ENCODE data around the gene GLRX. TPM values are rescaled to one million over a fixed set of nuclear protein-coding genes. Genes with fewer than 3 reads are reported as not detected.
"Not testable (repeated sequence)": the region's sequence is repeated elsewhere in the genome, so short reads cannot be mapped to it uniquely, and the experiment has no call there.

Gene GLRX
- total RNA-seq, 4 donors from 2014 or later: 67.2 to 173 (median 111) TPM

DNA sequence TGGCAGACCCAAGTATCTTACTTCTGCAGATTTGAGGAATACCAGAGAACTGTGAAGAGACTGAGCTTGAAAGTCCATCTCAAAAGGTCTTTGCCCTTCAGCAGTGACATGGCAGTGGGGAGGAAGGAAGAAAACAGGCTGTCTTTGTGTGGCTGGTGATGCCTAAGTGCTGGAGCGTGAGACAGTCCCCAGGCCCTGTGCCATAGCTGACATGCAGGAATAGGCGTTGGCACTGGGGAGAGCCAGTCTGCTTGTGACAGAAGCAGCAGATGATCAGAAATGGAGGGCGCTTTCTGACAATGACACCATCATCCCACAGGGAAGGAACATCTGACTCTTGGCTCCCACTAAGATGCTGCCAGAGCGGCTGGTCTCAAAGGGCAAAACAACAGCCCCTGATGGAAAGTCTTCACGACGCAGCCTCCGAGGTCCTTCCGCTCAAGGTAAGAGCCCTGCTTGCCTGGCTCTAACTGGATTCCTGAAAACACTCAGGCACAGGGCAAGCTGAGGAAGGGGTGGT lies 15.5 kb upstream of the GLRX start:
- TF ChIP-seq, protein P1, sequence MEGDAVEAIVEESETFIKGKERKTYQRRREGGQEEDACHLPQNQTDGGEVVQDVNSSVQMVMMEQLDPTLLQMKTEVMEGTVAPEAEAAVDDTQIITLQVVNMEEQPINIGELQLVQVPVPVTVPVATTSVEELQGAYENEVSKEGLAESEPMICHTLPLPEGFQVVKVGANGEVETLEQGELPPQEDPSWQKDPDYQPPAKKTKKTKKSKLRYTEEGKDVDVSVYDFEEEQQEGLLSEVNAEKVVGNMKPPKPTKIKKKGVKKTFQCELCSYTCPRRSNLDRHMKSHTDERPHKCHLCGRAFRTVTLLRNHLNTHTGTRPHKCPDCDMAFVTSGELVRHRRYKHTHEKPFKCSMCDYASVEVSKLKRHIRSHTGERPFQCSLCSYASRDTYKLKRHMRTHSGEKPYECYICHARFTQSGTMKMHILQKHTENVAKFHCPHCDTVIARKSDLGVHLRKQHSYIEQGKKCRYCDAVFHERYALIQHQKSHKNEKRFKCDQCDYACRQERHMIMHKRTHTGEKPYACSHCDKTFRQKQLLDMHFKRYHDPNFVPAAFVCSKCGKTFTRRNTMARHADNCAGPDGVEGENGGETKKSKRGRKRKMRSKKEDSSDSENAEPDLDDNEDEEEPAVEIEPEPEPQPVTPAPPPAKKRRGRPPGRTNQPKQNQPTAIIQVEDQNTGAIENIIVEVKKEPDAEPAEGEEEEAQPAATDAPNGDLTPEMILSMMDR (IDR thresholded peaks at IDR 0.05): no peak
- no peak for DNase-seq (ENCODE audit: low spot score)

DNA sequence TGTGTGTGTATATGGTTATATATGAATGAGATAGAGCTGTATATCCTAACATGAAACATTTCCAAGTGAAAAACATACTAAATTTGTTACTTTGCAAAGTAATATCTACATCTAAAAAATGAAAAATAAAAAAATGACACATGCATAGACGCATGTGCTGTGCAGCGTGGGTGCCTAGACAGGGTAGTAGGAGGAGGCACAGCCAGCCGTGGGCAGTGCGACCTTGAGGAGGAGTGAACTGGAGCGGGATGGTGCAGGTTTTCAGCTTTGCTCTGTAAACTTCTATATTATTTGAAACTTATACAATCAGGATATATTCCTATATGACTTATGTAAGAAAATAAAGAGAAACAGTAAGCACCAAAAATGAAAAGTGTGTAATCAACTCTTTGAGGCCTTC lies 15.0 kb upstream of the GLRX start:
- ATAC-seq (ENCODE audit: low FRiP score): no peak

More for the DNA sequence above, 15.5 kb upstream of the GLRX start:
- ATAC-seq (ENCODE audit: low FRiP score): no peak

DNA sequence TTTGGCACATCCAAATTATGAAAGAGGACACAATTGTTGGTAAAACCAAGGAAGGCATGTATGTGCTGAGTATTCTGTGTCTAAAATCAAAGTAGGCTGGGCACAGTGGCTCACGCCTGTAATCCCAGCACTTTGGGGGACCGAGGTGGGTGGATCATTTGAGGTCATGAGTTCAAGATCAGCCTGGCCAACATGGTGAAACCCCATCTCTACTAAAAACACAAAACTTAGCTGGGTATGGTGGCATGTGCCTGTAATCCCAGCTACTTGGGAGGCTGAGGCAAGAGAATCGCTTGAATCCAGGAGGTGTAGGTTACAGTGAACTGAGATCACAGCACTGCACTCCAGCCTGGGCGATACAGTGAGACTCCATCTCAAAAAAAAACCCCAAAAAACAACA lies 14.4 kb upstream of the GLRX start:
- DNase-seq (ENCODE audit: low spot score); ATAC-seq (ENCODE audit: low FRiP score): not testable (repeated sequence)

More for the DNA sequence above, 15.0 kb upstream of the GLRX start:
- TF ChIP-seq, protein P1 (IDR thresholded peaks at IDR 0.05): no peak
- no peak for DNase-seq (ENCODE audit: low spot score)

DNA sequence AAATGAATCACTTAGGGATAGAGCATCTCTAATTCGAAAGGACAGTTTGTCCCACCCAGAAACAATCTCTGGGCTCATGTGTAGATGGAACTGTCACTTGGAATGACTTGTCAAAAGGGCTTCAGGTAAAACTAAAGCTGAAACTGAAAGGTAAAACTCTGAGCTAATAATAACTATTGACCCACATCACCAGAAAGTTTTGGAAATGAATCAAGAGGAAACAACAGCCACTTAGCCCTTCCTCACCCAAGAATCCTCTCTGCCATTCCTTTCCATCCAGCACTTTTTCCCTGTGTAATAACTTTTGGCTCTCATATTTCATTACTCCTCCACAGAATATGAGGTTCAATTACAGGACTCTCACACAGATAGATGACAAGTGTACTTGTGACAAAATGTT lies 14.0 kb upstream of the GLRX start:
- no peak for ATAC-seq (ENCODE audit: low FRiP score)
- TF ChIP-seq, protein P1 (IDR thresholded peaks at IDR 0.05): no peak
- DNase-seq (ENCODE audit: low spot score): no peak

DNA sequence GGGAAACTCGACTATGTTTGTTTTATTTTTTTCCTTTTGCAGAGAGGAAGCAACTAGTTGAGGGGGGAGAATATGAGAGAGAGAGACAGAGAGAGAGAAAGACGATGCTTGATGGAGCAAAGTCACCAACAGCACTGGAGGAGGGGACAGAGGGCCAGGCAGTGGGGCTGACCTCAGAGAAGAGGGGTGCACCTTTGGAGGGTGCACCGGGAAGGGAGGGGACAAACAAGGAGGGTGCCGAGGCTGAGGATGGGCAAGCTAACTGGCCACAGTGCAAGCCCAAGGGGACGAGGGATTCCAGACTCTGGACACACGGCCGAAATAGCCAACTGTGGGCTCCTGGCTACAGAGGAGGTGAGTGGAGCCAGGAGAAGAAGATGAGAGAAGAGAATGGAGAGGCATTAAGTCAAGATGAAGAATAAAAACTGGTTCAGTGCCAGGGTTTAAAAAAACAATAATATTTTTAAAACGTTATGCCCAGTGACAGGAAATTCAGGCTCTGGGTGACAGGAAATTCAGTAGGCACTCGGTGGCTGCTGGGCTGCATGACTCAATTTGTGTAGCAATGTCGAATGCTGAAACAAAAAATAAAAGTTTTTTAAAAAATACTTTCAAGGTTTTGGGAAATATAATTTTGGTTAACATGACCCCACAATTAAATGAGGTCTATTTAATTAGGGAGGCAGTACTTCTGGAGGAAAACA lies 13.3 kb upstream of the GLRX start:
- TF ChIP-seq, protein P1 (IDR thresholded peaks at IDR 0.05): no peak
- DNase-seq (ENCODE audit: low spot score): no peak
- no peak for ATAC-seq (ENCODE audit: low FRiP score)

DNA sequence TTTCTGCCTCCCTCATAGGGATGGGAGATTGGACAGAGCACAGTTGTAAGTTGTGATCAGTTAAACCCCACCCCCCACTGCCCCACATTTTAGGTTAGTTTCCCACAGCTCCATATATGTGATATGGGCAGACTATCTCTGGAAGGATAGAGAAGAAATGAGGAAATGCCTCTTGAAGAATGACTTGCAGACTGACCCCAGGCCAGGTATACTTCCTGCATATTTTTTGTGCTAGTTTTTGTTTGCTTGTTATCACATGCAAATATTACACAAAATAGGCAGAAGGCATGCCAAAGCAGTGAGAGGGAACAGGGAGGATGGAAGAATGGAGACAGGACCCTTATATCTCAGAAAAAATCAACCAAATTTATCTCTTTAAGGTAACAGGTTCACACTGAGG lies 10.1 kb upstream of the GLRX start:
- no peak for ATAC-seq (ENCODE audit: low FRiP score)
- TF ChIP-seq, protein P1 (IDR thresholded peaks at IDR 0.05): no peak
- no peak for DNase-seq (ENCODE audit: low spot score)

DNA sequence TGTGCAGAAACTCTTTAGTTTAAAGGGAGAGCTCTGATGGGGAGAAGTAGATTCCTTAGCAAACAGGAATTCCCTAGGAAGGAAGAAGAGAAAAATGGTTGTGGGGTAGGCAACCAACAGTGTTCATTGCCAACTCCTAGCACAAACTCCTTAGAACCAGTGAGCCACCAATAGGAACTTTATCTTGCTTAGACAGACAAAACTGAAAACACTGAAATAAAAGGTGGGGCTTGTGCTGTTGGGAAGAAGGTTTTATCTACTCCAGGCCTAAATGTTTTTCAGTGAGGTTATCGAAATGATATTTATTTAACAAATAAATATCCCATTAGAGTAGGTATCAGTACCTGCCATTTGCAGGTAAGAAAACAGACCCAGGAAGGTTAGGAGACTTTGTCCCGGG lies 7.7 kb upstream of the GLRX start:
- no peak for ATAC-seq (ENCODE audit: low FRiP score)
- TF ChIP-seq, protein P1 (IDR thresholded peaks at IDR 0.05): no peak
- no peak for DNase-seq (ENCODE audit: low spot score)
